Esophagus squamous epithelium (tissue), 4 donors: ENCODE measurements around the gene AKIRIN1.

ENCODE experiments used
- POLR2A ChIP-seq, 4 donors: fragments of 450-650 bp; IDR thresholded peaks; one replicate each; pipeline ENCODE4 v1.6.1; 2017; ENCODE audit warnings: antibody characterized with exemption in 4 of 4, mild to moderate bottlenecking in 4 of 4, moderate library complexity in 3 of 4
- TF ChIP-seq, protein P1 (sequence below), 6 experiments: fragments of 450-650 bp in 4 of 6; fragments of 200-600 bp in 2 of 6; sonication (generic) in 2 of 6; IDR thresholded peaks; one replicate each; pipeline ENCODE4 v1.5.1; 2016 to 2019; ENCODE audit warnings: antibody characterized with exemption in 6 of 6, mild to moderate bottlenecking in 4 of 6, moderate library complexity in 4 of 6

DNA sequence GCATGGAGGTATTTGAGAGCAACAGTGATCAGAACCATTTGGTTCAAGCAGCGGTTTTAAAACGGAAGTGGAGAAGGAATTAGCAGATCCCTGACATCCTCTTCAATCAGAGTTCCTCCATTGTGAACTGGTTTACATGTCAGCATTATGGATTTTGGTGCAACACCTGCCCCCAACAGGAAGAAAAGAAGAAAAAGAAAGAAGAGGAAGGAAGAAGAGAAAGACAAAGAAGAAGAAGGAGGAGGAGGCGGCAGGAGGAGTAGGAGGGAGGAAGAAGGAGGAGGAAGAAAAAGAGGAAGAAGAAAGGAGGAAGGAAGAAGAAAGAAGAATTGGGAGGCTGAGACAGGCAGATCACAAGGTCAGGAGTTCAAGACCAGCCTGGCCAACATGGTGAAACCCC lies 52.4 kb downstream of the AKIRIN1 start:
- TF ChIP-seq POLR2A (IDR thresholded peaks at IDR 0.05): no peak
- TF ChIP-seq, protein P1, sequence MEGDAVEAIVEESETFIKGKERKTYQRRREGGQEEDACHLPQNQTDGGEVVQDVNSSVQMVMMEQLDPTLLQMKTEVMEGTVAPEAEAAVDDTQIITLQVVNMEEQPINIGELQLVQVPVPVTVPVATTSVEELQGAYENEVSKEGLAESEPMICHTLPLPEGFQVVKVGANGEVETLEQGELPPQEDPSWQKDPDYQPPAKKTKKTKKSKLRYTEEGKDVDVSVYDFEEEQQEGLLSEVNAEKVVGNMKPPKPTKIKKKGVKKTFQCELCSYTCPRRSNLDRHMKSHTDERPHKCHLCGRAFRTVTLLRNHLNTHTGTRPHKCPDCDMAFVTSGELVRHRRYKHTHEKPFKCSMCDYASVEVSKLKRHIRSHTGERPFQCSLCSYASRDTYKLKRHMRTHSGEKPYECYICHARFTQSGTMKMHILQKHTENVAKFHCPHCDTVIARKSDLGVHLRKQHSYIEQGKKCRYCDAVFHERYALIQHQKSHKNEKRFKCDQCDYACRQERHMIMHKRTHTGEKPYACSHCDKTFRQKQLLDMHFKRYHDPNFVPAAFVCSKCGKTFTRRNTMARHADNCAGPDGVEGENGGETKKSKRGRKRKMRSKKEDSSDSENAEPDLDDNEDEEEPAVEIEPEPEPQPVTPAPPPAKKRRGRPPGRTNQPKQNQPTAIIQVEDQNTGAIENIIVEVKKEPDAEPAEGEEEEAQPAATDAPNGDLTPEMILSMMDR (IDR thresholded peaks at IDR 0.05): no peak
